ENCODE results near the gene SYNPR. TPM values are rescaled to one million over a fixed set of nuclear protein-coding genes. Genes with fewer than 3 reads are reported as not detected.

The SYNPR gene
- polyA plus RNA-seq, 1 experiment: not detected

- ChIA-PET CTCF (no interaction called here), POLR2A (interaction anchor here (0.6 kb wide), 1 partner anchor 98 kb away, joined by 3 read pairs; no protein-coding TSS in a partner anchor)
- Histone ChIP-seq H3K4me3 (ENCODE audit: low read depth, low read length) (no peak overlapping the region), H3K27me3 (ENCODE audit: control insufficient read depth, insufficient read depth, low read length) (no peaks in the 10 kb centered on the region), H3K36me3 (ENCODE audit: control insufficient read depth, insufficient read depth, low read length) (no peaks in the 10 kb centered on the region)
- no peak for DNase-seq (ENCODE audit: low read depth)
- TF ChIP-seq CTCF (IDR thresholded peaks at IDR 0.05; ENCODE audit: insufficient read depth, low read depth, low read length): no peak
Measured at GRCh38 chr3:63607716-63608115, 329.6 kb downstream of the SYNPR start.

GRCh38 chr3:63609408-63609807 is 331.3 kb downstream of the SYNPR start:
- CTCF ChIA-PET: no interaction called here
- no peak for DNase-seq (ENCODE audit: low read depth)
- TF ChIP-seq CTCF (IDR thresholded peaks at IDR 0.05; ENCODE audit: insufficient read depth, low read depth, low read length): no peak
- H3K4me3 ChIP-seq (ENCODE audit: low read depth, low read length): no peak overlapping the region
- POLR2A ChIA-PET: no interaction called here
- H3K36me3 ChIP-seq (ENCODE audit: control insufficient read depth, insufficient read depth, low read length): no peaks in the 10 kb centered on the region
- no peaks in the 10 kb centered on the region for H3K27me3 ChIP-seq (ENCODE audit: control insufficient read depth, insufficient read depth, low read length)

- POLR2A ChIA-PET: no interaction called here
- Histone ChIP-seq H3K36me3 (ENCODE audit: control insufficient read depth, insufficient read depth, low read length) (no peaks in the 10 kb centered on the region), H3K27me3 (ENCODE audit: control insufficient read depth, insufficient read depth, low read length) (no peaks in the 10 kb centered on the region), H3K4me3 (ENCODE audit: low read depth, low read length) (no peak overlapping the region)
- CTCF ChIA-PET: interaction anchor here (1.0 kb wide), 1 partner anchor 13 kb away, joined by 4 read pairs; no protein-coding TSS in a partner anchor
- no peak for DNase-seq (ENCODE audit: low read depth)
- no peak for TF ChIP-seq CTCF (IDR thresholded peaks at IDR 0.05; ENCODE audit: insufficient read depth, low read depth, low read length)
Measured at GRCh38 chr3:63609834-63610233, 331.7 kb downstream of the SYNPR start.

- POLR2A ChIA-PET: no interaction called here
Measured at GRCh38 chr3:63611382-63611781, 333.3 kb downstream of the SYNPR start.

GRCh38 chr3:63613561-63613960 is 335.5 kb downstream of the SYNPR start:
- ChIA-PET POLR2A (no interaction called here), CTCF (no interaction called here)
- TF ChIP-seq CTCF (IDR thresholded peaks at IDR 0.05; ENCODE audit: insufficient read depth, low read depth, low read length): no peak

More at GRCh38 chr3:63611382-63611781, 333.3 kb downstream of the SYNPR start:
- H3K4me3 ChIP-seq (ENCODE audit: low read depth, low read length): no peak overlapping the region
- H3K27me3 ChIP-seq (ENCODE audit: control insufficient read depth, insufficient read depth, low read length): no peaks in the 10 kb centered on the region
- no peaks in the 10 kb centered on the region for H3K36me3 ChIP-seq (ENCODE audit: control insufficient read depth, insufficient read depth, low read length)
- no peak for DNase-seq (ENCODE audit: low read depth)
- CTCF ChIA-PET: no interaction called here
- TF ChIP-seq CTCF (IDR thresholded peaks at IDR 0.05; ENCODE audit: insufficient read depth, low read depth, low read length): no peak

More at GRCh38 chr3:63613561-63613960, 335.5 kb downstream of the SYNPR start:
- no peaks in the 10 kb centered on the region for H3K27me3 ChIP-seq (ENCODE audit: control insufficient read depth, insufficient read depth, low read length)
- DNase-seq (ENCODE audit: low read depth): peak; percentile 41
- H3K4me3 ChIP-seq (ENCODE audit: low read depth, low read length): no peak overlapping the region
- no peaks in the 10 kb centered on the region for H3K36me3 ChIP-seq (ENCODE audit: control insufficient read depth, insufficient read depth, low read length)
